ENCODE measurements around the gene NENF. TPM values are rescaled to one million over a fixed set of nuclear protein-coding genes. Genes with fewer than 3 reads are reported as not detected.
A peak's percentile ranks its signal among the peaks of the same experiment; 100 is the strongest.
"Not testable (repeated sequence)": the region's sequence is repeated elsewhere in the genome, so short reads cannot be mapped to it uniquely, and the experiment has no call there.

The NENF gene
- total RNA-seq (2014; rRNA removed; shearing (Covaris generic)): 65.3 and 74.8 TPM in 2 replicates

GRCh38 chr1:212432661-212433576 lies at the start of gene NENF:
TSS of gene NENF (plus strand) at chr1:212432920. CDS start at chr1:212432944, 24 bp downstream.
- peak; percentile 50 for DNase-seq (ENCODE audit: low spot score)

GRCh38 chr1:212386029-212386428 lies 46.7 kb upstream of the NENF start:
- no peak for DNase-seq (ENCODE audit: low spot score)

GRCh38 chr1:212388985-212389716 lies 43.6 kb upstream of the NENF start:
- no peak for DNase-seq (ENCODE audit: low spot score)

GRCh38 chr1:212395678-212396437 lies 36.9 kb upstream of the NENF start:
- DNase-seq (ENCODE audit: low spot score): not testable (repeated sequence)

GRCh38 chr1:212396638-212397037 lies 36.1 kb upstream of the NENF start:
- DNase-seq (ENCODE audit: low spot score): no peak

- no peak for DNase-seq (ENCODE audit: low spot score)
Observed at GRCh38 chr1:212397171-212397570, 35.5 kb upstream of the NENF start.

GRCh38 chr1:212401042-212401441 lies 31.7 kb upstream of the NENF start:
- DNase-seq (ENCODE audit: low spot score): no peak

- DNase-seq (ENCODE audit: low spot score): no peak
Observed at GRCh38 chr1:212401838-212402582, 30.7 kb upstream of the NENF start.

GRCh38 chr1:212402666-212403321 lies 29.9 kb upstream of the NENF start:
- DNase-seq (ENCODE audit: low spot score): no peak

- no peak for DNase-seq (ENCODE audit: low spot score)
Observed at GRCh38 chr1:212410231-212410820, 22.4 kb upstream of the NENF start.

- no peak for DNase-seq (ENCODE audit: low spot score)
Observed at GRCh38 chr1:212412374-212412773, 20.3 kb upstream of the NENF start.

GRCh38 chr1:212413902-212414327 lies 18.8 kb upstream of the NENF start:
- no peak for DNase-seq (ENCODE audit: low spot score)

- peak; percentile 80 for DNase-seq (ENCODE audit: low spot score)
Observed at GRCh38 chr1:212414328-212415106, 18.2 kb upstream of the NENF start, which contains the start of gene PACC1. TSS of gene PACC1 (minus strand) at chr1:212414886. CDS start at chr1:212414757, 129 bp downstream.

GRCh38 chr1:212415107-212415841 lies 17.4 kb upstream of the NENF start:
- DNase-seq (ENCODE audit: low spot score): no peak

GRCh38 chr1:212421165-212421564 lies 11.6 kb upstream of the NENF start:
- no peak for DNase-seq (ENCODE audit: low spot score)

GRCh38 chr1:212423879-212424278 lies 8.8 kb upstream of the NENF start:
- DNase-seq (ENCODE audit: low spot score): no peak

- no peak for DNase-seq (ENCODE audit: low spot score)
Observed at GRCh38 chr1:212428496-212428895, 4.2 kb upstream of the NENF start.

- no peak for DNase-seq (ENCODE audit: low spot score)
Observed at GRCh38 chr1:212430416-212430815, 2.3 kb upstream of the NENF start.

- no peak for DNase-seq (ENCODE audit: low spot score)
Observed at GRCh38 chr1:212430955-212431394, 1.7 kb upstream of the NENF start.
